ENCODE measurements around the gene MXD4. TPM values are rescaled to one million over a fixed set of nuclear protein-coding genes. Genes with fewer than 3 reads are reported as not detected.
A peak's percentile ranks its signal among the peaks of the same experiment; 100 is the strongest.

MXD4 gene
- total RNA-seq, 1 experiment from 2014 or later, result 9.1 TPM

DNA sequence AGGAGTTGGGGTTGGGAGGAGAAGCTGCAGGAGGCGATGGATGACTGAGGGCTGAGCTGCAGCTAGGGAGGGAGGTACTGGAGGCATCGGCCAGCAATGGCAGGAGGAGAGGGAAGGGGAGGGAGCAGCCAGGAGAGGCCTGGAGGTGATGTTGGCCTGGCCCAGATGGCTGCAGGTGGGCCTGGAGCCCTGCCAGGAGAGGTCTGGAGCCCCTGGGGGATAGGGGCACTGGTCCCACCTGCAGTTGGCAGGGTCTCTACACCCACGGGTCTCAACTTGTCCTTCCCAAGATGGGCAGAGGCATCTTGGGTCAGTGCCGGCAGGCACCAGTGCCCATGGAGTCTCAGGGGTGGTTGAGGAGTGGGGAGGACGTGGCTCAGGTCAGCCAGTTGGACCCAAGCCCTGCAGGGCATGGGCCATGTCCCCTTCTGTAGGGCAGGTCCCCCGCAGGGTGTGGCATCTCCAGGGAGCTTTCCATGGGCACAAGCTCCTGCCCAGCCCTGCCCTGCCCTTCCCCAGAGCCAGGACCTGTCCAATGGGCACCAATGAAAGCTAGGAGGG, 2.7 kb upstream of the MXD4 start:
- POLR2A ChIA-PET (ENCODE audit: low non-redundant PET), result no interaction called here
- intact Hi-C loops (cut with micrococcal nuclease; ENCODE audit: unreplicated experiment), result loop anchor here (10.0 kb wide), 1 partner anchor 150 kb away; the partner anchor contains the start of genes CFAP99 and ZFYVE28
- H3K36me3 ChIP-seq (ENCODE audit: insufficient read depth, low read length, poor library complexity, severe bottlenecking), result no peaks in the 10 kb centered on the region
- no peaks in the 10 kb centered on the region for H3K4me1 ChIP-seq (ENCODE audit: insufficient read depth, low read length, poor library complexity, severe bottlenecking)
- no peak overlapping the region for H3K27ac ChIP-seq (ENCODE audit: low read depth, low read length, poor library complexity, severe bottlenecking)
- DNase-seq (ENCODE audit: low spot score), result no peak
- CTCF ChIA-PET, result no interaction called here
- TF ChIP-seq EZH2 (IDR thresholded peaks at IDR 0.05; ENCODE audit: borderline replicate concordance, low read depth, low read length, poor library complexity, severe bottlenecking), result no peak
- TF ChIP-seq, protein P1, sequence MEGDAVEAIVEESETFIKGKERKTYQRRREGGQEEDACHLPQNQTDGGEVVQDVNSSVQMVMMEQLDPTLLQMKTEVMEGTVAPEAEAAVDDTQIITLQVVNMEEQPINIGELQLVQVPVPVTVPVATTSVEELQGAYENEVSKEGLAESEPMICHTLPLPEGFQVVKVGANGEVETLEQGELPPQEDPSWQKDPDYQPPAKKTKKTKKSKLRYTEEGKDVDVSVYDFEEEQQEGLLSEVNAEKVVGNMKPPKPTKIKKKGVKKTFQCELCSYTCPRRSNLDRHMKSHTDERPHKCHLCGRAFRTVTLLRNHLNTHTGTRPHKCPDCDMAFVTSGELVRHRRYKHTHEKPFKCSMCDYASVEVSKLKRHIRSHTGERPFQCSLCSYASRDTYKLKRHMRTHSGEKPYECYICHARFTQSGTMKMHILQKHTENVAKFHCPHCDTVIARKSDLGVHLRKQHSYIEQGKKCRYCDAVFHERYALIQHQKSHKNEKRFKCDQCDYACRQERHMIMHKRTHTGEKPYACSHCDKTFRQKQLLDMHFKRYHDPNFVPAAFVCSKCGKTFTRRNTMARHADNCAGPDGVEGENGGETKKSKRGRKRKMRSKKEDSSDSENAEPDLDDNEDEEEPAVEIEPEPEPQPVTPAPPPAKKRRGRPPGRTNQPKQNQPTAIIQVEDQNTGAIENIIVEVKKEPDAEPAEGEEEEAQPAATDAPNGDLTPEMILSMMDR (conservative IDR thresholded peaks at IDR 0.05; ENCODE audit: low read depth, low read length), result no peak
- no peak overlapping the region for H3K4me3 ChIP-seq (ENCODE audit: low read depth, low read length, poor library complexity, severe bottlenecking)
- BruUV-seq (replicated peaks), result no TSS peak
- H3K9me3 ChIP-seq (ENCODE audit: low read depth, low read length, poor library complexity, severe bottlenecking), result no peaks in the 10 kb centered on the region
- H3K27me3 ChIP-seq (replicated peaks; ENCODE audit: insufficient read depth, low read depth, low read length, poor library complexity), result no peaks in the 10 kb centered on the region

DNA sequence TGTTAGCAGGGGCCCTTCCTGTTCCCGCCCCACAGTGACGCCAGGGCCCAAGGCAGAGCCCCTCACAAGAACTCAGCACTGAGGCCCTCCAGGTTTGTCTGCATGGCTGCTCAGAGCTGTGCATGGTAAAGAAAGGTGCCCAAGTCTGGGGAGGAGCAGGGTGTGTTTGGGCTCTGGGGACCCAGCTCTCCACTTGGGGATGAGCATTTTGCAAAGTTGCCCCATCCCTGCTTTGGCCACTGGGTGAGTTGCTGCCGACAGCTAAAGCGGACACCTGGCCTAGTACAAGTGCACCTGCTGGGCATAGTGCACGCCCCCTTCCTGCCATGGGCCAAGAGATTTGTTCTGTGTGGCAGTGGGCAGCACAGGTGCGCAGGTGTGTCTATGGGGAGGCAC, 2.0 kb upstream of the MXD4 start:
- H3K36me3 ChIP-seq (ENCODE audit: insufficient read depth, low read length, poor library complexity, severe bottlenecking), result no peaks in the 10 kb centered on the region
- no peak for TF ChIP-seq EZH2 (IDR thresholded peaks at IDR 0.05; ENCODE audit: borderline replicate concordance, low read depth, low read length, poor library complexity, severe bottlenecking)
- TF ChIP-seq, protein P1 (conservative IDR thresholded peaks at IDR 0.05; ENCODE audit: low read depth, low read length), result no peak
- no peaks in the 10 kb centered on the region for H3K4me1 ChIP-seq (ENCODE audit: insufficient read depth, low read length, poor library complexity, severe bottlenecking)
- intact Hi-C loops (cut with micrococcal nuclease; ENCODE audit: unreplicated experiment), result loop anchor here (10.0 kb wide), 1 partner anchor 151 kb away; the partner anchor contains the start of genes CFAP99 and ZFYVE28
- ChIA-PET POLR2A (ENCODE audit: low non-redundant PET) (no interaction called here), CTCF (no interaction called here)
- H3K4me3 ChIP-seq (ENCODE audit: low read depth, low read length, poor library complexity, severe bottlenecking), result no peak overlapping the region
- BruUV-seq (replicated peaks), result no TSS peak
- DNase-seq (ENCODE audit: low spot score), result no peak
- no peak overlapping the region for H3K27ac ChIP-seq (ENCODE audit: low read depth, low read length, poor library complexity, severe bottlenecking)
- no peaks in the 10 kb centered on the region for H3K9me3 ChIP-seq (ENCODE audit: low read depth, low read length, poor library complexity, severe bottlenecking)
- H3K27me3 ChIP-seq (replicated peaks; ENCODE audit: insufficient read depth, low read depth, low read length, poor library complexity), result no peaks in the 10 kb centered on the region

GRCh38 chr4:2262944-2263250, 988 bp upstream of the MXD4 start:
- no peak for DNase-seq (ENCODE audit: low spot score)
- TF ChIP-seq, protein P1 (conservative IDR thresholded peaks at IDR 0.05; ENCODE audit: low read depth, low read length), result no peak
- no peak for TF ChIP-seq EZH2 (IDR thresholded peaks at IDR 0.05; ENCODE audit: borderline replicate concordance, low read depth, low read length, poor library complexity, severe bottlenecking)
- Histone ChIP-seq H3K36me3 (ENCODE audit: insufficient read depth, low read length, poor library complexity, severe bottlenecking) (no peaks in the 10 kb centered on the region), H3K27me3 (replicated peaks; ENCODE audit: insufficient read depth, low read depth, low read length, poor library complexity) (no peaks in the 10 kb centered on the region), H3K9me3 (ENCODE audit: low read depth, low read length, poor library complexity, severe bottlenecking) (no peaks in the 10 kb centered on the region), H3K4me1 (ENCODE audit: insufficient read depth, low read length, poor library complexity, severe bottlenecking) (no peaks in the 10 kb centered on the region), H3K27ac (ENCODE audit: low read depth, low read length, poor library complexity, severe bottlenecking) (peak overlapping the region; percentile 93), H3K4me3 (ENCODE audit: low read depth, low read length, poor library complexity, severe bottlenecking) (peak overlapping the region; percentile 67)
- no TSS peak for BruUV-seq (replicated peaks)
- ChIA-PET CTCF (interaction anchor here (0.7 kb wide), 1 partner anchor 852 kb away, joined by 6 read pairs; no protein-coding TSS in a partner anchor), POLR2A (ENCODE audit: low non-redundant PET) (no interaction called here)
- intact Hi-C loops (cut with micrococcal nuclease; ENCODE audit: unreplicated experiment), result loop anchor here (10.0 kb wide), 1 partner anchor 152 kb away; the partner anchor contains the start of genes CFAP99 and ZFYVE28
